ENCODE results near the gene ARHGEF4.
A peak's percentile ranks its signal among the peaks of the same experiment; 100 is the strongest.

ARHGEF4 gene

DNA sequence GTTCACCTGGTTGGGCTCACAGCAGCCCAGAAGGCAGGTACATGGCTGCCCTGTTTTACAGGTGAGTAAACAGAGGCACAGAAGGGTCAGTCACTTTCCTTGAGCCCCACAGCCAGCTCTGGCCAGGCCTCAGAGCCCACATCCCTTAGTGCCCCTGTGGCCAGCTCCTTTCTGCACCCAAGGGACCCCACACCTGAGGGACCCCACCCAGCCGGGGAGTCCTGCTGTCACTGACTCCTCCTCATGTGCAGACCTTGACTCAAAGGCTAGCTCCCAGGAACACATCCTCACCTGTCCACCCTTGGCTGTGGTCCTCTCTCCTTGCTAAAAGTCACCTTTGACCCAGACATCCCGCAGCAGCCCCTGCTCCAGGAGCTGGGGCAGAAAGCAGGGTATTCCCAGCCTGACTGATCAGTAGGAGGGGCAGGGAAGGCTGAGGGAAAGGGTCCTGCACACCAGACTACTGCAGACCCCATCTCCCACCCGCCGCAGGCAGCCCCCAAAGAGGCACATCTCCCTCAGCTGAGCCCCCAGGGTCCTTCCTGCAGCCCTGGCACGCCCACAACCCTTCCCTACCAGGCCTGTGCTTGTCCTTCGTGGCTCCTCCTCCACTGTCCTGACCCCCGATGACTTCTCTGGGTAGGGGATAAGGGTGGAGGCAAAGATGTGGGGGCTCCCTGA, 9.8 kb upstream of the ARHGEF4 start:
- TF ChIP-seq, protein P1, sequence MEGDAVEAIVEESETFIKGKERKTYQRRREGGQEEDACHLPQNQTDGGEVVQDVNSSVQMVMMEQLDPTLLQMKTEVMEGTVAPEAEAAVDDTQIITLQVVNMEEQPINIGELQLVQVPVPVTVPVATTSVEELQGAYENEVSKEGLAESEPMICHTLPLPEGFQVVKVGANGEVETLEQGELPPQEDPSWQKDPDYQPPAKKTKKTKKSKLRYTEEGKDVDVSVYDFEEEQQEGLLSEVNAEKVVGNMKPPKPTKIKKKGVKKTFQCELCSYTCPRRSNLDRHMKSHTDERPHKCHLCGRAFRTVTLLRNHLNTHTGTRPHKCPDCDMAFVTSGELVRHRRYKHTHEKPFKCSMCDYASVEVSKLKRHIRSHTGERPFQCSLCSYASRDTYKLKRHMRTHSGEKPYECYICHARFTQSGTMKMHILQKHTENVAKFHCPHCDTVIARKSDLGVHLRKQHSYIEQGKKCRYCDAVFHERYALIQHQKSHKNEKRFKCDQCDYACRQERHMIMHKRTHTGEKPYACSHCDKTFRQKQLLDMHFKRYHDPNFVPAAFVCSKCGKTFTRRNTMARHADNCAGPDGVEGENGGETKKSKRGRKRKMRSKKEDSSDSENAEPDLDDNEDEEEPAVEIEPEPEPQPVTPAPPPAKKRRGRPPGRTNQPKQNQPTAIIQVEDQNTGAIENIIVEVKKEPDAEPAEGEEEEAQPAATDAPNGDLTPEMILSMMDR (conservative IDR thresholded peaks at IDR 0.05; ENCODE audit: low read depth, low read length) = no peak
- no peak overlapping the region for H3K4me3 ChIP-seq (ENCODE audit: low read length)
- DNase-seq (ENCODE audit: low read depth) = no peak

DNA sequence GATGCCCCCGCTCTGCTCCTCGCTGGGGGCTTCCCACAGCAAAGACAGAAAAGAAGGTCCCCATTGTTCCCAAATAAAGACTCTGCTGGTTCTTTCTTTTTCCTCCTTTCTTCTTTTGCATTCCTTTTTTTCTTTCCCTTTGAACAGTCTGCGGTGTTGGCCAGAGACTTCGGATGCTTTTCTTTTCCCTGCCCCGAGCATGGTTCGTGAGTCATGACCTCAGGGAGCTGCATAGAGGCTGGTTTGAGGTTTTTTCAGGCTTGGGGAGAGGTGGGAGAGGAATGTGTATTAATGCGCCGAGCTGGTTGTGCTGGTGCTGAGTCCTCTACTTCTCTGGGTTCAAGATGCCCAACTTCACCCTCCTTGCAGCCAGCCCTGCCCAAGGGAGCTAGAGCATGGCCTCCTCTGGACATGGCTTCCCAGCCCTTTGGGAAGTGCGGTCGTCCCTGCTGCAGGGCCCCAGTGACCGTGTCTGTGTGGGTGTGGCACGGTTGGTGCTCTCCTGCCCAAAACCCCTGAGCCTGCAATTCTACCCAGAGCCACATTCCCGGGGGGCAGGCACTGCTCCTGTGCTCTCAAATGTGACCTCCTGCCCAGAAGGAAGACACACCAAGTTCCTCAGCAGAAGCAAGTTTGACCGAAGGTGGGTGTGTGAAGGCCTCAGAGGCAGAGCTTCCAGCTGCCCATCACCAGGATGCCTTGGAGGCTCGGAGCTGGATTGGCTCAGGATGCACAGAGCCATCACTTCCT, 9.0 kb upstream of the ARHGEF4 start:
- H3K4me3 ChIP-seq (ENCODE audit: low read length) = no peak overlapping the region
- no peak for DNase-seq (ENCODE audit: low read depth)
- TF ChIP-seq, protein P1 (conservative IDR thresholded peaks at IDR 0.05; ENCODE audit: low read depth, low read length) = no peak

DNA sequence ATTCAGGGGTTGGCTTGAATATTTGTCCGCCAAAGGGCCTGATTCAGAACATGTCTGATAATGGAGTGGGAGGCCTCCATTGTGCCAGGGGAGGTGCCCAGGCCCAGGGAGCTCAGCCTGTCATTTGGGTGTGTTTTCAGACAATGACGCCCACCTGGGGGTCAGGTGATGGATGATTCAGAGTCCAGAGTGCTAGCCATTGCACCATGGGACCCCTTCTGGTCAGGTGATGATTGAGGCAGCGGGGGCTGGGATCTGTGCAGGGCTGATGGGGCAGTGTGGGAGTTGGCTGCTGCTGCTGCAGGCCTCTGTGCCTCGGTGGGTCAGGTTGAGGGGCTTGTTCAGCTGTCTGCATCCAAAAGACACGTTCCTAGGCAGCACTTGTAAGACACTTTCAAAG, 8.3 kb upstream of the ARHGEF4 start:
- TF ChIP-seq, protein P1 (conservative IDR thresholded peaks at IDR 0.05; ENCODE audit: low read depth, low read length) = no peak
- H3K4me3 ChIP-seq (ENCODE audit: low read length) = no peak overlapping the region
- no peak for DNase-seq (ENCODE audit: low read depth)

DNA sequence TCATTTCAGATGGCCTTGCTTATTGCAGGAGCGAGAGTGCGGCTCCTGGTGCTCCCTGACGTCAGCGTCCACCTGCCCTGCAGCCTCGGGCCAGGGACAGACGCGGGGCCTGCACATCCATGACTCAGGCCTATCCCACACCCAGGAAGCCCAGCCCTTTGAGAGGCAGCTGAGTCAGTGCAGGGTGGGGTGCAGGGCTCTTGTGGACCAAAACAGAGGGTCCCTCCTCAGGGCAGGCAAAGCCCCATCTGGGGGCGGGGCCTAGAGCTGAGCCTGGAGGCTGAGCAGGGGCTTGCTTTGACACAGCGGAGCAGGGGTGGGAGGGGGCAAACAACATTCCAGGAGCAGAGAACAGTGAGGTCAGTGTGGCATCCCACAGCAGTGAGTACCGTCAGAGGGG, 7.7 kb upstream of the ARHGEF4 start:
- TF ChIP-seq, protein P1 (conservative IDR thresholded peaks at IDR 0.05; ENCODE audit: low read depth, low read length) = no peak
- peak; percentile 69 for DNase-seq (ENCODE audit: low read depth)
- H3K4me3 ChIP-seq (ENCODE audit: low read length) = no peak overlapping the region

DNA sequence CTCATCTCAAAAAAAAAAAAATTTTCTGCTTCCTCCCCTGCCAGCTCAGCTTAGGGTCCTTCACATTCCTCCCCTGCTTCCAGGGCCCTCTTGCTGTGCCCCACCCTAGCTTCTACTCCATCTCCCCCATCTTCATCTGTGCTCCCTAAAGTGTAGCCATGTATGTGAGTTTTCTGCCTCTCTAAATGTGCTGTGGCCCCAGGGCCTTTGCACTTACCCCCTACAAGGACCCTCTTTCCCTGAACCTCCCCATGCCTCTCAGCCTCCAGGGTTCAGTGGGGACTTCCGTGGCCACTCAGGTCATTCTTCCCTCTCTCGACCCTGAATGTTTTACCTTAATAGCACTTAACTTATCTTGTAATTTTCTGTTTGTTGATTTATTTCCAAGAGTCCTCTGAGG, 6.2 kb upstream of the ARHGEF4 start:
- H3K4me3 ChIP-seq (ENCODE audit: low read length) = no peak overlapping the region
- DNase-seq (ENCODE audit: low read depth) = no peak
- TF ChIP-seq, protein P1 (conservative IDR thresholded peaks at IDR 0.05; ENCODE audit: low read depth, low read length) = no peak

DNA sequence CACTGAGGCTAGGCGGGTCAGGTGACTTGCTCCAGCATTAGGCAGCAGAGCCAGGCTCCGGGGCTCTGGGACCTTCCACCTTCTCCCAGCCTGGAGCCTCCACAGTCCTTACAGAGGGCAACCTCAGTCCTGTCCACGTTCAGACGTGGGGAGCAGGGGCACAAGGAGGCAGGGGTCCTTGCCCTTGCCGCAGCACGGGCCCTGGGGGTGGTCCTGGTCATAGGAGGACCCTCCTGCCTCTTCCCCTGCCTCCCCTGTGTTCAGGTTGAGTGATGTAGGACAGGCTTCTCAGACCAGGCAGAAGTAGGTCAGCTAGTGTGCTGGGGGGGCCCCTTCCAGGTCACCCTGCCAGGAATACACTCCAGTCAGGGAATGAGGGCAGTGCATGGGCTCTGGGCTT, 5.4 kb upstream of the ARHGEF4 start:
- no peak for DNase-seq (ENCODE audit: low read depth)
- TF ChIP-seq, protein P1 (conservative IDR thresholded peaks at IDR 0.05; ENCODE audit: low read depth, low read length) = no peak
- H3K4me3 ChIP-seq (ENCODE audit: low read length) = no peak overlapping the region

Data from retinal pigment epithelial cell (primary cell).